Upper lobe of left lung (tissue), 6 donors: Measurements from ENCODE around the gene MARCHF6. TPM values are rescaled to one million over a fixed set of nuclear protein-coding genes. Genes with fewer than 3 reads are reported as not detected.
A peak's percentile ranks its signal among the peaks of the same experiment; 100 is the strongest.
"Not testable (repeated sequence)": the region's sequence is repeated elsewhere in the genome, so short reads cannot be mapped to it uniquely, and the experiment has no call there.

Source experiments
- ATAC-seq, 2 donors: fragments of 200-7000 bp; cut with Tn5 transposase; one replicate each; pipeline ENCODE4 v1.9.1; 2022; ENCODE audit warnings: mild to moderate bottlenecking in 2 of 2, moderate library complexity in 2 of 2; ENCODE audit not compliant: low FRiP score in 2 of 2
- DNase-seq, 2 donors: peaks; one replicate each; pipeline ENCODE4 v3.0.0-alpha.2; 2019 to 2020
- H3K27ac ChIP-seq, 4 donors: fragments of 200-600 bp; sonication (generic); one replicate each; pipeline ENCODE4 v1.5.1; 2016 to 2019
- H3K27me3 ChIP-seq, 4 donors: fragments of 200-600 bp; sonication (generic); one replicate each; pipeline ENCODE4 v1.5.1; 2017 to 2019
- H3K36me3 ChIP-seq, 4 donors: fragments of 200-600 bp; sonication (generic); one replicate each; pipeline ENCODE4 v1.5.1; 2016 to 2019
- H3K4me1 ChIP-seq, 4 donors: fragments of 200-600 bp; sonication (generic); one replicate each; pipeline ENCODE4 v1.5.1; 2018 to 2019
- H3K4me3 ChIP-seq, 4 donors: fragments of 200-600 bp; sonication (generic); one replicate each; pipeline ENCODE4 v1.5.1; 2017 to 2019; ENCODE audit warnings: mild to moderate bottlenecking in 2 of 4, moderate library complexity in 1 of 4
- H3K9me3 ChIP-seq, 4 donors: fragments of 200-600 bp; sonication (generic); one replicate each; pipeline ENCODE4 v1.5.1; 2018 to 2019
- CTCF ChIP-seq, 6 experiments: fragments of 450-650 bp in 4 of 6; fragments of 200-600 bp in 2 of 6; sonication (generic) in 2 of 6; IDR thresholded peaks; one replicate each; pipeline ENCODE4 v1.5.1; 2016 to 2019; ENCODE audit warnings: antibody characterized with exemption in 6 of 6
- EP300 ChIP-seq, 4 donors: sonication (generic); formaldehyde crosslinking; IDR thresholded peaks; one replicate each; pipeline ENCODE4 v1.5.1; 2017; ENCODE audit warnings: antibody characterized with exemption in 4 of 4, control low read depth in 2 of 4
- POLR2A ChIP-seq, 4 donors: fragments of 450-650 bp; IDR thresholded peaks; one replicate each; pipeline ENCODE4 v1.5.1; 2016 to 2017; ENCODE audit warnings: antibody characterized with exemption in 4 of 4, mild to moderate bottlenecking in 2 of 4
- POLR2AphosphoS5 ChIP-seq, 2 donors: sonication (generic); formaldehyde crosslinking; IDR thresholded peaks; one replicate each; pipeline ENCODE4 v1.5.1; 2017; ENCODE audit warnings: antibody characterized with exemption in 2 of 2
- WGBS, 2 donors: methylation state at CpG; one replicate each; pipeline ENCODE4 v1.1.5; 2017 to 2018; 5-methylcytosine and 5-hydroxymethylcytosine counted together
- total RNA-seq, 6 donors: library from RNA; depleted of rRNA in 4 of 6; stranded (reverse); fragments of >200 nt in 4 of 6; gene quantifications; one replicate each; pipeline versions ENCODE4 v1.1.0 to v1.2.1, GENCODE V29; 2016 to 2021
- donor health status: DM: no; HTN: no; CAD: no; lungs with moderate emphysema.
- donor health status: DM: no; HTN: yes; CAD: no; lungs with severe emphysema.

MARCHF6 gene
- total RNA-seq, 6 donors from 2014 or later: 48.5 to 128 (median 110) TPM

- 66 to 75% methylated on average over 16 to 19 of the region's 19 CpGs for WGBS, 2 donors
Observed at GRCh38 chr5:10339058-10339811, 14.3 kb upstream of the MARCHF6 start.

GRCh38 chr5:10339958-10340357, 13.5 kb upstream of the MARCHF6 start:
- 70 to 84% methylated on average over 3 of the region's 3 CpGs for WGBS, 2 donors
- Histone ChIP-seq H3K9me3 (no peaks in the 10 kb centered on the region), H3K4me3 (no peak overlapping the region), H3K4me1 (no peaks in the 10 kb centered on the region), H3K36me3 (no peaks in the 10 kb centered on the region), H3K27me3 (no peaks in the 10 kb centered on the region), H3K27ac (no peak overlapping the region)
- ATAC-seq (no peak), DNase-seq (no peak)
- no peak for TF ChIP-seq POLR2A (IDR thresholded peaks at IDR 0.05)
- TF ChIP-seq EP300 (IDR thresholded peaks at IDR 0.05): no peak
- no peak for TF ChIP-seq POLR2AphosphoS5 (IDR thresholded peaks at IDR 0.05)
- TF ChIP-seq CTCF (IDR thresholded peaks at IDR 0.05): no peak

More at GRCh38 chr5:10339058-10339811, 14.3 kb upstream of the MARCHF6 start:
- TF ChIP-seq CTCF (IDR thresholded peaks at IDR 0.05) (no peak), POLR2A (IDR thresholded peaks at IDR 0.05) (no peak), EP300 (IDR thresholded peaks at IDR 0.05) (no peak), POLR2AphosphoS5 (IDR thresholded peaks at IDR 0.05) (no peak)
- no peak overlapping the region for H3K4me3 ChIP-seq
- H3K9me3 ChIP-seq: no peaks in the 10 kb centered on the region
- H3K36me3 ChIP-seq: no peaks in the 10 kb centered on the region
- peaks cover under 1 to 5% (median 3%) of the 10 kb centered on the region in 4 donors for H3K4me1 ChIP-seq
- no peak overlapping the region for H3K27ac ChIP-seq
- no peak for ATAC-seq
- peak in 1 of 2 donors; percentile 19 for DNase-seq
- H3K27me3 ChIP-seq: no peaks in the 10 kb centered on the region

- Histone ChIP-seq H3K4me1 (no peaks in the 10 kb centered on the region), H3K27me3 (no peaks in the 10 kb centered on the region), H3K4me3 (no peak overlapping the region), H3K9me3 (no peaks in the 10 kb centered on the region), H3K36me3 (no peaks in the 10 kb centered on the region), H3K27ac (no peak overlapping the region)
- DNase-seq (no peak), ATAC-seq (no peak)
- TF ChIP-seq CTCF (IDR thresholded peaks at IDR 0.05) (no peak), POLR2A (IDR thresholded peaks at IDR 0.05) (no peak), EP300 (IDR thresholded peaks at IDR 0.05) (no peak), POLR2AphosphoS5 (IDR thresholded peaks at IDR 0.05) (no peak)
- 90 to 95% methylated on average over 4 of the region's 4 CpGs for WGBS, 2 donors
Observed at GRCh38 chr5:10343486-10343885, 10.0 kb upstream of the MARCHF6 start.

GRCh38 chr5:10344461-10345106, 8.9 kb upstream of the MARCHF6 start:
- not testable (repeated sequence) for H3K4me1 ChIP-seq, DNase-seq, ATAC-seq, H3K27me3 ChIP-seq, H3K27ac ChIP-seq, H3K4me3 ChIP-seq, H3K9me3 ChIP-seq, H3K36me3 ChIP-seq
- WGBS, 2 donors: 97 to 99% methylated on average over 5 of the region's 5 CpGs

GRCh38 chr5:10348258-10348657, 5.2 kb upstream of the MARCHF6 start:
- DNase-seq: no peak
- TF ChIP-seq EP300 (IDR thresholded peaks at IDR 0.05) (no peak), POLR2AphosphoS5 (IDR thresholded peaks at IDR 0.05) (no peak), POLR2A (IDR thresholded peaks at IDR 0.05) (no peak), CTCF (IDR thresholded peaks at IDR 0.05) (no peak)

More at GRCh38 chr5:10348258-10348657, 5.2 kb upstream of the MARCHF6 start:
- Histone ChIP-seq H3K27ac (no peak overlapping the region), H3K9me3 (no peaks in the 10 kb centered on the region), H3K36me3 (no peaks in the 10 kb centered on the region), H3K4me1 (peaks cover 9 to 11% (median 10%) of the 10 kb centered on the region in 4 donors), H3K27me3 (no peaks in the 10 kb centered on the region), H3K4me3 (no peak overlapping the region)
- WGBS, 2 donors: 93 to 94% methylated on average over 2 of the region's 2 CpGs
- ATAC-seq: no peak
